Ovary (tissue), 9 donors: ENCODE measurements around the gene HMMR. TPM values are rescaled to one million over a fixed set of nuclear protein-coding genes. Genes with fewer than 3 reads are reported as not detected.
"Not testable (repeated sequence)": the region's sequence is repeated elsewhere in the genome, so short reads cannot be mapped to it uniquely, and the experiment has no call there.

Source experiments
- DNase-seq, 5 donors: peaks; one replicate each; pipeline ENCODE4 v3.0.0-alpha.2; 2019 to 2020
- H3K27ac ChIP-seq, 2 donors: fragments of 200-600 bp; one replicate each; pipeline versions ENCODE4 v1.5.1 to v1.8.0; 2019 to 2022
- H3K27me3 ChIP-seq: fragments of 200-600 bp; one replicate; pipeline ENCODE4 v1.8.0; 2022
- H3K36me3 ChIP-seq: fragments of 200-600 bp; sonication (generic); one replicate; pipeline ENCODE4 v1.5.1; 2019
- H3K4me1 ChIP-seq: one replicate; pipeline ENCODE4 v1.8.1; 2013; ENCODE audit warnings: mild to moderate bottlenecking, moderate library complexity; ENCODE audit not compliant: insufficient read depth
- H3K4me3 ChIP-seq: fragments of 200-600 bp; sonication (generic); one replicate; pipeline ENCODE4 v1.5.1; 2017
- H3K9me3 ChIP-seq, 2 donors: fragments of 200-600 bp in 1 of 2; sonication (generic) in 1 of 2; one replicate each; pipeline versions ENCODE4 v1.5.1 to v1.8.1; 2013 to 2019; ENCODE audit warnings: mild to moderate bottlenecking in 1 of 2, moderate library complexity in 1 of 2
- EP300 ChIP-seq: sonication (generic); formaldehyde crosslinking; IDR thresholded peaks from one replicate; pipeline ENCODE4 v1.6.1; 2017; ENCODE audit warnings: antibody characterized with exemption
- POLR2A ChIP-seq: fragments of 450-650 bp; IDR thresholded peaks from one replicate; pipeline ENCODE4 v1.6.1; 2017; ENCODE audit warnings: antibody characterized with exemption, mild to moderate bottlenecking, moderate library complexity
- WGBS, 3 donors: extraction: QIAGEN DNeasy Blood & Tissue Kit in 1 of 3; methylation state at CpG; one replicate each; pipeline versions ENCODE4 v1.1.5 to v1.1.7; 2013 to 2017; 5-methylcytosine and 5-hydroxymethylcytosine counted together
- intact Hi-C, 4 donors: fragments of 100-400 bp; cut with DNase I; formaldehyde crosslinking; loops; one replicate each; pipeline versions ENCODE4 v1.11.0 to v1.15.1; 2022 to 2023
- polyA plus RNA-seq, 2 donors: library from polyadenylated mRNA; stranded (reverse); fragments of 200-250 nt in 1 of 2; fragments of 350-450 nt in 1 of 2; fragmentation: Illumina TruSeq in 1 of 2; extraction: RNeasy Lipid Tissue Mini Kit (QIAGEN cat#74804) in 1 of 2; gene quantifications; one replicate each; pipeline ENCODE4 v1.2.3, GENCODE V29; 2013 to 2014
- total RNA-seq, 7 donors: library from RNA; depleted of rRNA in 2 of 7; stranded (reverse); fragments of >200 nt in 2 of 7; fragmentation: NEBNext Ultra II Directional in 3 of 7; extraction: Animal tissue kit (Norgen Biotek cat#: 25700) in 3 of 7; gene quantifications; one replicate each; pipeline versions ENCODE4 v1.1.0 to v1.2.4, GENCODE V29; 2016 to 2023
- TF ChIP-seq, protein P1 (sequence below), 3 donors: fragments of 450-650 bp in 2 of 3; fragments of 200-600 bp in 1 of 3; IDR thresholded peaks; one replicate each; pipeline versions ENCODE4 v1.5.1 to v1.8.0; 2016 to 2022; ENCODE audit warnings: antibody characterized with exemption in 3 of 3, mild to moderate bottlenecking in 1 of 3
- donor health status: DM: no; HTN: no; CAD: no; lungs with moderate emphysema.
- donor health status: DM: no; HTN: no; CAD: no.
- donor health status: Bipolar disorder and iron deficiency.
- donor health status: DM: yes; HTN: yes; CAD: no.
- donor health status: DM: no; HTN: no; CAD: no.
- donor health status: DM: yes; HTN: yes; CAD: no.

Gene HMMR
- total and polyA plus RNA-seq, 9 donors: 0.10 to 1.4 (median 0.27) TPM; not detected in 1

- H3K27me3 ChIP-seq: no peaks in the 10 kb centered on the region
- no peak overlapping the region for H3K27ac ChIP-seq
- intact Hi-C loops: no loop called here
- no peak for TF ChIP-seq POLR2A
- no peak for TF ChIP-seq EP300
- TF ChIP-seq, protein P1, sequence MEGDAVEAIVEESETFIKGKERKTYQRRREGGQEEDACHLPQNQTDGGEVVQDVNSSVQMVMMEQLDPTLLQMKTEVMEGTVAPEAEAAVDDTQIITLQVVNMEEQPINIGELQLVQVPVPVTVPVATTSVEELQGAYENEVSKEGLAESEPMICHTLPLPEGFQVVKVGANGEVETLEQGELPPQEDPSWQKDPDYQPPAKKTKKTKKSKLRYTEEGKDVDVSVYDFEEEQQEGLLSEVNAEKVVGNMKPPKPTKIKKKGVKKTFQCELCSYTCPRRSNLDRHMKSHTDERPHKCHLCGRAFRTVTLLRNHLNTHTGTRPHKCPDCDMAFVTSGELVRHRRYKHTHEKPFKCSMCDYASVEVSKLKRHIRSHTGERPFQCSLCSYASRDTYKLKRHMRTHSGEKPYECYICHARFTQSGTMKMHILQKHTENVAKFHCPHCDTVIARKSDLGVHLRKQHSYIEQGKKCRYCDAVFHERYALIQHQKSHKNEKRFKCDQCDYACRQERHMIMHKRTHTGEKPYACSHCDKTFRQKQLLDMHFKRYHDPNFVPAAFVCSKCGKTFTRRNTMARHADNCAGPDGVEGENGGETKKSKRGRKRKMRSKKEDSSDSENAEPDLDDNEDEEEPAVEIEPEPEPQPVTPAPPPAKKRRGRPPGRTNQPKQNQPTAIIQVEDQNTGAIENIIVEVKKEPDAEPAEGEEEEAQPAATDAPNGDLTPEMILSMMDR (IDR thresholded peaks at IDR 0.05): no peak
- H3K4me1 ChIP-seq: no peaks in the 10 kb centered on the region
- H3K4me3 ChIP-seq: no peak overlapping the region
- H3K36me3 ChIP-seq: no peaks in the 10 kb centered on the region
- DNase-seq: no peak
- H3K9me3 ChIP-seq: no peaks in the 10 kb centered on the region
- WGBS, 3 donors: 35 to 47% (median 37%) methylated on average over 3 of the region's 3 CpGs
Measured at GRCh38 chr5:163447875-163448274, 12.6 kb upstream of the HMMR start.

- H3K36me3 ChIP-seq: no peaks in the 10 kb centered on the region
- intact Hi-C loops: no loop called here
- no peak overlapping the region for H3K4me3 ChIP-seq
Measured at GRCh38 chr5:163448491-163448890, 11.9 kb upstream of the HMMR start.

DNA sequence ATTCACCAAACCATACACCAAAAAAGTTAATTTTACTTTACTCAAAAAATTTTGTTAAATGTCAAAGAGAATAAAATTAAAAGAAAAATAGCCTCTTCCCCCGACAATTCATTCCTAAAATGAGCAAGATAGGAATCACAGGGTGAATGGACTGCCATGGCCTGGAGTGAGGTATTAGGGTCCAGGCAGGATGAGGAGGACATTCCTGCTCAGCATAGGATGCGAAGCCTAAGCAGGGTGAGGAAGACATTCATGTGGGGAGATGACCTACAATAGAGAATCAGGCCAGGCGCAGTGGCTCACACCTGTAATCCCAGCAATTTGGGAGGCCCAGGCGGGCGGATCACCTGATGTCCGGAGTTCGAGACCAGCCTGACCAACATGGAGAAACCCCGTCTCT is 8.9 kb upstream of the HMMR start:
- Histone ChIP-seq H3K27me3 (no peaks in the 10 kb centered on the region), H3K4me1 (no peaks in the 10 kb centered on the region), H3K27ac (no peak overlapping the region), H3K36me3 (no peaks in the 10 kb centered on the region), H3K4me3 (no peak overlapping the region), H3K9me3 (no peaks in the 10 kb centered on the region)
- TF ChIP-seq POLR2A: no peak
- TF ChIP-seq EP300: no peak
- TF ChIP-seq, protein P1 (IDR thresholded peaks at IDR 0.05): no peak
- DNase-seq: no peak
- intact Hi-C loops: no loop called here
- WGBS, 3 donors: 92 to 98% (median 95%) methylated on average over 8 of the region's 8 CpGs

More at GRCh38 chr5:163448491-163448890, 11.9 kb upstream of the HMMR start:
- Histone ChIP-seq H3K9me3 (no peaks in the 10 kb centered on the region), H3K27ac (no peak overlapping the region), H3K27me3 (no peaks in the 10 kb centered on the region), H3K4me1 (no peaks in the 10 kb centered on the region)
- no peak for DNase-seq
- TF ChIP-seq POLR2A (no peak), EP300 (no peak)
- TF ChIP-seq, protein P1 (IDR thresholded peaks at IDR 0.05): no peak

- Histone ChIP-seq H3K27ac (no peak overlapping the region), H3K4me3 (no peak overlapping the region), H3K9me3 (no peaks in the 10 kb centered on the region), H3K36me3 (no peaks in the 10 kb centered on the region), H3K4me1 (peaks cover 2% of the 10 kb centered on the region), H3K27me3 (no peaks in the 10 kb centered on the region)
- DNase-seq: no peak
- TF ChIP-seq EP300 (no peak), POLR2A (no peak)
- TF ChIP-seq, protein P1 (IDR thresholded peaks at IDR 0.05): no peak
- intact Hi-C loops: no loop called here
- 73 to 92% (median 84%) methylated on average over 1 of the region's 1 CpG for WGBS, 3 donors
Measured at GRCh38 chr5:163453705-163454104, 6.7 kb upstream of the HMMR start.

DNA sequence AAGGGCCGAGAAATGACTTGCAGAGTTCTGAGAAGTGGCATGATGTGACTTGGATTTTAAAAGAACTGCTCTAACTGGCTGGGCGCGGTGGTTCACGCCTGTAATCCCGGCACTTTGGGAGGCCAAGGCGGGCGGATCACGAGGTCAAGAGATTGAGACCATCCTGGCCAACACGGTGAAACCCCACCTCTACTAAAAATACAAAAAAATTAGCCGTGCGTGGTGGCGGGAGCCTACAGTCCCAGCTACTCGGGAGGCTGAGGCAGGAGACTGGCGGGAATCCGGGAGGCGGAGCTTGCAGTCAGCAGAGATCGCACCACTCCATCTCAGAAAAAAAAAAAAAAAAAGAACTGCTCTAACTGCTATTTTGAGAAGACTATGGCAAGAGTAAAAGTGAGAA is 5.0 kb upstream of the HMMR start:
- intact Hi-C loops, H3K36me3 ChIP-seq, H3K4me1 ChIP-seq, H3K27ac ChIP-seq, H3K9me3 ChIP-seq, H3K4me3 ChIP-seq, H3K27me3 ChIP-seq, DNase-seq: not testable (repeated sequence)
- WGBS, 3 donors: 94 to 97% (median 96%) methylated on average over 17 of the region's 17 CpGs
